ENCODE measurements around the gene VSX1.

The VSX1 gene

DNA sequence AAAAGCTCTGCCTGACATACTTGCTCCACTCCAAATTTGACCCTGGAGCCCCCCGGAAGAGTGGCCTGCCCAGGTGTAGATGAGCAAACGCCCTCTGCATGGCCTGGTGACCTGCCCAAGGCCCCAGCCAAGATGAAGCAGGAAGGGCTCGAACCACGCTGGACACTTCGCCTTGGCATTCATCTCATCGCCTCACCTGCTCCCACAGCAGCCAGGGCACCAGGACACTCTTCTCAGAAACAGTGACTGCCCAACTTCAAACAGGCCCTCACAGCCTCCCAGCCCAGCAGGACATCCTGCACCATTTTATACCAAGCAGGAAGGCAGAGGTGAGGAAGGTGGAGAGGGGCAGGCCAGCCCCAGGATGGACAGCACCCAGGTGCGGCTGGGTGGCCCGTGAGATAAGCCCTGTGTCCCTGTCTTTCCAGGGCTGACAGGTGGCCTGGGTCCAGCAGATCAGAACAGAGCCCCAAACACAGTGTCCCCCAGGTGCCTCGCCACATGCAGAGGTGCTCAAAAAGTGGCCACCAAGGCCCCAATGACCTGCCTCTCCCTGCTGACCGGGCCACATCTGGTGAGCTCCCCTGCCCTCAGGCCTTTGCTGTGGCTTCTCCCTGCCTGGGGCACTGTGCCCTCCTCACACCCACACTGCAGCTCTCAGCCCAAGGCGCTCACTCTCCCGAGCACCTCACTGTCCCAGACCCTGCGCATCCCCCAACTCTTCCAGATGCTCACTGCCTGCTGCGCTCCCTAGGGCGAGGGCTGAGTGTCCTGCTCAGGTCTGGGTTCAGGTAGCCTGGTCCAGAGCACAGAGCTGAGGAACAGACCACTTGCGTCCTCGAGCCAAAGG lies 31.2 kb downstream of the VSX1 start:
- in situ Hi-C loops (cut with MboI; ENCODE audit: low sequenced_read_pairs, unreplicated experiment): loop anchor here (25.0 kb wide), 1 partner anchor 362 kb away; the partner anchor contains the start of gene GINS1
- TF ChIP-seq CTCF (IDR thresholded peaks at IDR 0.05; ENCODE audit: borderline replicate concordance, control extremely low read depth, extremely low read depth, insufficient read depth, missing control alignments): no peak
- DNase-seq (ENCODE audit: low spot score): no peak

- no peak for TF ChIP-seq CTCF (IDR thresholded peaks at IDR 0.05; ENCODE audit: borderline replicate concordance, control extremely low read depth, extremely low read depth, insufficient read depth, missing control alignments)
- no peak for DNase-seq (ENCODE audit: low spot score)
- in situ Hi-C loops (cut with MboI; ENCODE audit: low sequenced_read_pairs, unreplicated experiment): loop anchor here (25.0 kb wide), 1 partner anchor 362 kb away; the partner anchor contains the start of gene GINS1
Observed at GRCh38 chr20:25050082-25050481, 31.9 kb downstream of the VSX1 start.

DNA sequence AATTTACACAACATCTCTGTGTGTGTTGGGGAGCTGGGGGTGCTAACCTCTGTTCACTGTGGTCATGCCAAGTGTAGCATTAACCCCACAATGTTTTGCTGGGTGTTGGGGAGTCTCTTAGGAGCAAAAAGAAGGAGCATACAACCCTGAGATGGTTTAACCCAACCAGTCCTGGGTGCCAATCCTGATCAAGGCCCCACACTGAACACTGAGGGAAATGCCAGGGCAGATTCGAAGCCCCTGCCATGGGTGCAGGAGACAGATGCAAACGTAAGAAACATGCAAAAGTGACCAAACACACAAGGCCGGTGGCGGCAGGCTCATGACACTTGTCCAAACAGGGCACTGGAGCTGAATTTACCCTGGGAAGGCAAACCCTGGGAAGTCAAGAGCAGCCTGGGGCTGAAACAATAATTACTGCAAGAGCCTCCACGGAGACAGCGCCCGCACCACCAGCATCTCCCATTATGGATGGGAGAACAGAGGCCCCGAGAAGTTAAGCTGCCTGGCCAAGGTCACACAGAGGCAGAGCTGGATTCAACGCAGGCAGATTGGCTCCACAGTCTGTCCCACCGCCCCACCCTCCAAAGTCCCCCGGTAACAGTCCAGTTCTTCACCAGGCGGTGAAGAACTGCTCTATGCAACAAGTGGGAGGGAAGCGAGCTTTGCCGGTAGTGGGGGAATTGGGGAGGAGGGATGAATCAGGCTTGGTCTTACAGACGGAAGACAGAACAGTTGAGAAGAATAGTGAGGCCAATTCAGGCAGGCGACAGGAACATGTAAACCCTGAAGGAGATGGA lies 32.5 kb downstream of the VSX1 start:
- TF ChIP-seq CTCF (IDR thresholded peaks at IDR 0.05; ENCODE audit: borderline replicate concordance, control extremely low read depth, extremely low read depth, insufficient read depth, missing control alignments): no peak
- DNase-seq (ENCODE audit: low spot score): no peak
- in situ Hi-C loops (cut with MboI; ENCODE audit: low sequenced_read_pairs, unreplicated experiment): loop anchor here (25.0 kb wide), 1 partner anchor 363 kb away; the partner anchor contains the start of gene GINS1

GRCh38 chr20:25048519-25048952 lies 33.4 kb downstream of the VSX1 start:
- no peak for DNase-seq (ENCODE audit: low spot score)
- no peak for TF ChIP-seq CTCF (IDR thresholded peaks at IDR 0.05; ENCODE audit: borderline replicate concordance, control extremely low read depth, extremely low read depth, insufficient read depth, missing control alignments)
- in situ Hi-C loops (cut with MboI; ENCODE audit: low sequenced_read_pairs, unreplicated experiment): no loop called here

GRCh38 chr20:25047766-25048165 lies 34.2 kb downstream of the VSX1 start:
- no peak for DNase-seq (ENCODE audit: low spot score)
- in situ Hi-C loops (cut with MboI; ENCODE audit: low sequenced_read_pairs, unreplicated experiment): no loop called here
- no peak for TF ChIP-seq CTCF (IDR thresholded peaks at IDR 0.05; ENCODE audit: borderline replicate concordance, control extremely low read depth, extremely low read depth, insufficient read depth, missing control alignments)

Data from GM13976 (cell line).